Hepatocyte (in vitro differentiated cells): ENCODE measurements around the gene SBK3.

ENCODE experiments used
- CTCF ChIP-seq: fragments of 200-600 bp; sonication (generic); IDR thresholded peaks from 2 replicates; pipeline ENCODE4 v1.5.1; 2016; ENCODE audit warnings: antibody characterized with exemption, mild to moderate bottlenecking; ENCODE audit not compliant: poor library complexity
- EZH2 ChIP-seq: fragments of 200-600 bp; sonication (generic); IDR thresholded peaks from 2 replicates; pipeline ENCODE4 v1.6.1; 2016; ENCODE audit warnings: antibody characterized with exemption, mild to moderate bottlenecking, borderline replicate concordance
- EZH2phosphoT487 ChIP-seq: fragments of 200-600 bp; sonication (generic); IDR thresholded peaks from one replicate; pipeline ENCODE4 v1.6.1; 2018; ENCODE audit warnings: antibody characterized with exemption, mild to moderate bottlenecking, low read depth, moderate library complexity; ENCODE audit not compliant: unreplicated experiment, severe bottlenecking

GRCh38 chr19:55493052-55493644 lies 52.2 kb downstream of the SBK3 start:
- no peak for TF ChIP-seq CTCF
- no peak for TF ChIP-seq EZH2
- no peak for TF ChIP-seq EZH2phosphoT487
